ENCODE measurements around the gene SLC16A12. TPM values are rescaled to one million over a fixed set of nuclear protein-coding genes. Genes with fewer than 3 reads are reported as not detected.

The SLC16A12 gene
- total RNA-seq, 2 donors from 2014 or later: 0.20 to 0.24 TPM

- Histone ChIP-seq H3K4me1 (no peaks in the 10 kb centered on the region), H3K36me3 (no peaks in the 10 kb centered on the region), H3K9me3 (no peaks in the 10 kb centered on the region), H3K9ac (ENCODE audit: low read depth in 2 of 2, low read length in 2 of 2) (no peak overlapping the region), H3K27me3 (no peaks in the 10 kb centered on the region), H3K27ac (no peak overlapping the region), H3K4me3 (no peak overlapping the region)
- TF ChIP-seq CTCF (IDR thresholded peaks at IDR 0.05): no peak
- intact Hi-C loops (cut with DNase I): no loop called here
- no peak for DNase-seq
Measured at GRCh38 chr10:89554433-89554832, 19.0 kb upstream of the SLC16A12 start.

- H3K9me3 ChIP-seq: no peaks in the 10 kb centered on the region
- no peak for TF ChIP-seq CTCF (IDR thresholded peaks at IDR 0.05)
- H3K4me3 ChIP-seq: no peak overlapping the region
- intact Hi-C loops (cut with DNase I): no loop called here
- H3K27ac ChIP-seq: no peak overlapping the region
- H3K36me3 ChIP-seq: no peaks in the 10 kb centered on the region
- no peaks in the 10 kb centered on the region for H3K27me3 ChIP-seq
- DNase-seq: no peak
- no peak overlapping the region for H3K9ac ChIP-seq (ENCODE audit: low read depth in 2 of 2, low read length in 2 of 2)
- H3K4me1 ChIP-seq: no peaks in the 10 kb centered on the region
Measured at GRCh38 chr10:89553064-89553734, 17.8 kb upstream of the SLC16A12 start.

- H3K36me3 ChIP-seq: no peaks in the 10 kb centered on the region
- intact Hi-C loops (cut with DNase I): no loop called here
Measured at GRCh38 chr10:89552213-89552612, 16.8 kb upstream of the SLC16A12 start.

GRCh38 chr10:89550509-89550908 lies 15.1 kb upstream of the SLC16A12 start:
- no peak for DNase-seq

More at GRCh38 chr10:89552213-89552612, 16.8 kb upstream of the SLC16A12 start:
- H3K9me3 ChIP-seq: no peaks in the 10 kb centered on the region
- no peaks in the 10 kb centered on the region for H3K27me3 ChIP-seq
- H3K9ac ChIP-seq (ENCODE audit: low read depth in 2 of 2, low read length in 2 of 2): no peak overlapping the region
- H3K4me3 ChIP-seq: no peak overlapping the region
- TF ChIP-seq CTCF (IDR thresholded peaks at IDR 0.05): no peak
- H3K4me1 ChIP-seq: no peaks in the 10 kb centered on the region
- no peak for DNase-seq
- H3K27ac ChIP-seq: no peak overlapping the region

GRCh38 chr10:89549510-89549909 lies 14.1 kb upstream of the SLC16A12 start:
- Histone ChIP-seq H3K9me3 (no peaks in the 10 kb centered on the region), H3K9ac (ENCODE audit: low read depth in 2 of 2, low read length in 2 of 2) (no peak overlapping the region), H3K4me3 (no peak overlapping the region), H3K4me1 (no peaks in the 10 kb centered on the region), H3K27ac (no peak overlapping the region), H3K27me3 (no peaks in the 10 kb centered on the region), H3K36me3 (no peaks in the 10 kb centered on the region)
- TF ChIP-seq CTCF (IDR thresholded peaks at IDR 0.05): no peak
- no peak for DNase-seq
- intact Hi-C loops (cut with DNase I): no loop called here

More at GRCh38 chr10:89550509-89550908, 15.1 kb upstream of the SLC16A12 start:
- TF ChIP-seq CTCF (IDR thresholded peaks at IDR 0.05): no peak
- Histone ChIP-seq H3K9me3 (no peaks in the 10 kb centered on the region), H3K36me3 (no peaks in the 10 kb centered on the region), H3K4me3 (no peak overlapping the region), H3K27ac (no peak overlapping the region), H3K4me1 (no peaks in the 10 kb centered on the region), H3K27me3 (no peaks in the 10 kb centered on the region), H3K9ac (ENCODE audit: low read depth in 2 of 2, low read length in 2 of 2) (no peak overlapping the region)
- intact Hi-C loops (cut with DNase I): no loop called here
